GM21529 (cell line): Measurements from ENCODE around the gene SH3PXD2B.
"Not testable (repeated sequence)": the region's sequence is repeated elsewhere in the genome, so short reads cannot be mapped to it uniquely, and the experiment has no call there.

Experiments used
- ATAC-seq: cut with Tn5 transposase; IDR thresholded peaks from one replicate; pipeline ENCODE4 v1.9.1; 2021; ENCODE audit not compliant: unreplicated experiment

The SH3PXD2B gene

GRCh38 chr5:172486451-172486850 lies 32.1 kb upstream of the SH3PXD2B start:
- ATAC-seq: no peak

GRCh38 chr5:172485511-172486202 lies 31.3 kb upstream of the SH3PXD2B start:
- no peak for ATAC-seq

GRCh38 chr5:172484664-172485063 lies 30.3 kb upstream of the SH3PXD2B start:
- no peak for ATAC-seq

- no peak for ATAC-seq
Observed at GRCh38 chr5:172482156-172483020, 28.1 kb upstream of the SH3PXD2B start.

- ATAC-seq: no peak
Observed at GRCh38 chr5:172481011-172481800, 26.9 kb upstream of the SH3PXD2B start.

- ATAC-seq: no peak
Observed at GRCh38 chr5:172479784-172480115, 25.4 kb upstream of the SH3PXD2B start.

GRCh38 chr5:172479034-172479783 lies 24.9 kb upstream of the SH3PXD2B start:
- no peak for ATAC-seq

- ATAC-seq: not testable (repeated sequence)
Observed at GRCh38 chr5:172478695-172479033, 24.3 kb upstream of the SH3PXD2B start.

- ATAC-seq: no peak
Observed at GRCh38 chr5:172478256-172478655, 23.9 kb upstream of the SH3PXD2B start.

- ATAC-seq: no peak
Observed at GRCh38 chr5:172477466-172477865, 23.1 kb upstream of the SH3PXD2B start.

- no peak for ATAC-seq
Observed at GRCh38 chr5:172474293-172474692, 20.0 kb upstream of the SH3PXD2B start.

- no peak for ATAC-seq
Observed at GRCh38 chr5:172473427-172473826, 19.1 kb upstream of the SH3PXD2B start.

- no peak for ATAC-seq
Observed at GRCh38 chr5:172469697-172470096, 15.4 kb upstream of the SH3PXD2B start.

- ATAC-seq: no peak
Observed at GRCh38 chr5:172466062-172466461, 11.7 kb upstream of the SH3PXD2B start.

- no peak for ATAC-seq
Observed at GRCh38 chr5:172463031-172463430, 8.7 kb upstream of the SH3PXD2B start.

- ATAC-seq: no peak
Observed at GRCh38 chr5:172459783-172460165, 5.4 kb upstream of the SH3PXD2B start.

GRCh38 chr5:172458976-172459782 lies 4.9 kb upstream of the SH3PXD2B start:
- ATAC-seq: no peak

- ATAC-seq: no peak
Observed at GRCh38 chr5:172456076-172456722, 1.9 kb upstream of the SH3PXD2B start.

GRCh38 chr5:172455511-172456061 lies 1.3 kb upstream of the SH3PXD2B start:
- no peak for ATAC-seq

GRCh38 chr5:172455087-172455381 lies 709 bp upstream of the SH3PXD2B start:
- no peak for ATAC-seq
